A549 (cell line): ENCODE data around the gene NRAS. TPM values are rescaled to one million over a fixed set of nuclear protein-coding genes. Genes with fewer than 3 reads are reported as not detected.

Experiments
- ATAC-seq, 2 experiments: fragments of 200-7000 bp in 1 of 2; fragments of >200 bp in 1 of 2; cut with Nextera tagmentation in 1 of 2; cut with Tn5 transposase in 1 of 2; 3 replicates each; pipeline versions ENCODE4 v1.8.0 to v1.9.1; 2018 to 2020; ENCODE audit warnings: mild to moderate bottlenecking in 1 of 2, moderate library complexity in 1 of 2
- CTCF ChIA-PET: fragments of 300-600 bp; sonication (Branson Sonifier 250); formaldehyde crosslinking; extraction: SDS; loops from one replicate; lab custom pipeline; 2021; ENCODE audit warnings: antibody characterized with exemption, inconsistent platforms; lab: Yijun Ruan, JAX
- POLR2A ChIA-PET: fragments of 350-600 bp; formaldehyde crosslinking; extraction: SDS; loops from one replicate; lab custom pipeline; 2021; ENCODE audit warnings: antibody characterized with exemption, inconsistent platforms; lab: Yijun Ruan, JAX
- DNase-seq, 2 experiments: peaks; one replicate each; pipeline versions ENCODE4 v3.0.0 to v3.0.0-alpha.2; 2011 to 2016; ENCODE audit warnings: low read depth in 1 of 2, low spot score in 1 of 2
- FAIRE-seq: peaks from 2 replicates; lab custom pipeline; 2011; peaks lifted over from hg19 to GRCh38; lab: Jason Lieb, UNC
- H3K27ac ChIP-seq, 2 experiments: fragments of >200 bp; sonication (Bioruptor Twin); formaldehyde crosslinking; 3 replicates each; pipeline ENCODE4 v1.5.1; 2016 to 2017
- H3K4me1 ChIP-seq: fragments of >200 bp; sonication (Bioruptor Twin); formaldehyde crosslinking; 3 replicates; pipeline ENCODE4 v1.6.1; 2016
- H3K4me2 ChIP-seq: fragments of >200 bp; sonication (Bioruptor Twin); formaldehyde crosslinking; 3 replicates; pipeline ENCODE4 v1.6.1; 2016
- H3K4me3 ChIP-seq: fragments of >200 bp; sonication (Bioruptor Twin); formaldehyde crosslinking; 3 replicates; pipeline ENCODE4 v1.5.1; 2016
- H3K9me3 ChIP-seq: fragments of >200 bp; sonication (Bioruptor Twin); formaldehyde crosslinking; 3 replicates; pipeline ENCODE4 v1.6.1; 2016
- CEBPB ChIP-seq, 2 experiments: fragments of >200 bp in 1 of 2; sonication (Bioruptor Twin) in 1 of 2; formaldehyde crosslinking in 1 of 2; IDR thresholded peaks; 2 replicates each; pipeline ENCODE4 v1.6.1; 2012 to 2016
- EHF ChIP-seq: fragments of 250-450 bp; sonication (Bioruptor Pico); IDR thresholded peaks from 2 replicates; pipeline ENCODE4 v1.5.0; 2020; ENCODE audit warnings: mild to moderate bottlenecking
- EHMT2 ChIP-seq: fragments of 200-600 bp; sonication (generic); IDR thresholded peaks from 2 replicates; pipeline ENCODE4 v1.6.1; 2016; ENCODE audit warnings: antibody characterized with exemption, low read depth, mild to moderate bottlenecking, moderate library complexity
- EP300 ChIP-seq, 2 experiments: fragments of >200 bp; sonication (Bioruptor Twin); formaldehyde crosslinking; IDR thresholded peaks; 2 replicates in 1 of 2; 3 replicates in 1 of 2; pipeline ENCODE4 v1.6.1; 2016 to 2017
- FOSB ChIP-seq: fragments of 250-450 bp; sonication (Bioruptor Pico); IDR thresholded peaks from 2 replicates; pipeline ENCODE4 v1.5.0; 2020; ENCODE audit warnings: mild to moderate bottlenecking, moderate library complexity
- GATA3 ChIP-seq: IDR thresholded peaks from 2 replicates; pipeline ENCODE4 v1.6.1; 2012; ENCODE audit warnings: borderline replicate concordance
- HDAC2 ChIP-seq: fragments of 200-600 bp; sonication (generic); IDR thresholded peaks from 2 replicates; pipeline ENCODE4 v1.6.1; 2016
- HOXA7 ChIP-seq: fragments of 250-450 bp; sonication (Bioruptor Pico); IDR thresholded peaks from 2 replicates; pipeline ENCODE4 v1.5.0; 2020; ENCODE audit warnings: mild to moderate bottlenecking, moderate library complexity
- HOXB13 ChIP-seq: fragments of 250-450 bp; sonication (Bioruptor Pico); IDR thresholded peaks from 2 replicates; pipeline ENCODE4 v1.5.0; 2020; ENCODE audit warnings: low read depth, mild to moderate bottlenecking, moderate library complexity
- MAFK ChIP-seq: fragments of 450-650 bp; IDR thresholded peaks from 2 replicates; pipeline ENCODE4 v1.6.1; 2014; ENCODE audit not compliant: partially characterized antibody
- MYC ChIP-seq: IDR thresholded peaks from 2 replicates; pipeline ENCODE4 v1.6.1; 2012; ENCODE audit warnings: mild to moderate bottlenecking, inconsistent platforms, low read length, improper control_type of control experiment, borderline replicate concordance
- NPAS2 ChIP-seq: fragments of 250-450 bp; sonication (Bioruptor Pico); IDR thresholded peaks from 2 replicates; pipeline ENCODE4 v1.8.0; 2022; ENCODE audit warnings: mild to moderate bottlenecking, moderate library complexity, borderline replicate concordance
- NR3C1 ChIP-seq: fragments of >200 bp; sonication (Bioruptor Twin); formaldehyde crosslinking; IDR thresholded peaks from 3 replicates; pipeline ENCODE4 v1.6.1; 2017
- POLR2A ChIP-seq: IDR thresholded peaks from 2 replicates; pipeline ENCODE4 v1.6.1; 2012; ENCODE audit warnings: mild to moderate bottlenecking, low read length
- RFX5 ChIP-seq: fragments of 450-650 bp; IDR thresholded peaks from 2 replicates; pipeline ENCODE4 v1.7.1; 2014; ENCODE audit warnings: antibody characterized with exemption, mild to moderate bottlenecking, moderate library complexity
- RNF2 ChIP-seq: fragments of 200-600 bp; sonication (generic); IDR thresholded peaks from 2 replicates; pipeline ENCODE4 v1.6.1; 2016; ENCODE audit warnings: low read depth, mild to moderate bottlenecking, antibody characterized with exemption, moderate library complexity, borderline replicate concordance
- TP53 ChIP-seq: fragments of 250-450 bp; sonication (Bioruptor Pico); IDR thresholded peaks from 2 replicates; pipeline ENCODE4 v1.5.0; 2021; ENCODE audit warnings: mild to moderate bottlenecking, moderate library complexity
- ZNF302 ChIP-seq: fragments of 250-450 bp; sonication (Bioruptor Pico); IDR thresholded peaks from 2 replicates; pipeline ENCODE4 v1.9.0; 2021; ENCODE audit warnings: inconsistent platforms, mild to moderate bottlenecking, moderate library complexity
- WGBS: methylation state at CpG from one replicate; pipeline ENCODE4 v1.1.6; 2017; ENCODE audit errors: missing lambda C conversion rate; 5-methylcytosine and 5-hydroxymethylcytosine counted together
- polyA plus RNA-seq, 4 experiments: library from polyadenylated mRNA; depleted of rRNA in 3 of 4; stranded (reverse); fragments of >200 nt; fragmentation: RNase III in 1 of 4; extraction: RNeasy Plus Mini Kit Qiagen cat#74134 plus additional on column Dnase treatment in 1 of 4; gene quantifications; 2 replicates in 3 of 4; 3 replicates in 1 of 4; pipeline ENCODE4 v1.2.3, GENCODE V29; 2011 to 2017
- TF ChIP-seq, protein P1 (sequence below): fragments of 150-350 bp; IDR thresholded peaks from 2 replicates; pipeline ENCODE4 v1.6.1; 2014; ENCODE audit warnings: low read depth, mild to moderate bottlenecking, low read length
- TF ChIP-seq, protein P2 (sequence below): fragments of 250-450 bp; sonication (Bioruptor Pico); IDR thresholded peaks from 2 replicates; pipeline ENCODE4 v1.5.0; 2020; ENCODE audit warnings: low read depth, mild to moderate bottlenecking, moderate library complexity
- TF ChIP-seq, protein P3 (sequence below): fragments of 250-450 bp; sonication (Bioruptor Pico); IDR thresholded peaks from 2 replicates; pipeline ENCODE4 v1.5.0; 2021; ENCODE audit warnings: mild to moderate bottlenecking, moderate library complexity, borderline replicate concordance
- TF ChIP-seq, protein P4 (sequence below): fragments of >200 bp; sonication (Bioruptor Twin); formaldehyde crosslinking; IDR thresholded peaks from 3 replicates; pipeline ENCODE4 v1.6.1; 2016

NRAS gene
- polyA plus RNA-seq, 2 of the 4 experiments (the other 2 are of a cell fraction): 28.7 to 52.2 TPM

DNA sequence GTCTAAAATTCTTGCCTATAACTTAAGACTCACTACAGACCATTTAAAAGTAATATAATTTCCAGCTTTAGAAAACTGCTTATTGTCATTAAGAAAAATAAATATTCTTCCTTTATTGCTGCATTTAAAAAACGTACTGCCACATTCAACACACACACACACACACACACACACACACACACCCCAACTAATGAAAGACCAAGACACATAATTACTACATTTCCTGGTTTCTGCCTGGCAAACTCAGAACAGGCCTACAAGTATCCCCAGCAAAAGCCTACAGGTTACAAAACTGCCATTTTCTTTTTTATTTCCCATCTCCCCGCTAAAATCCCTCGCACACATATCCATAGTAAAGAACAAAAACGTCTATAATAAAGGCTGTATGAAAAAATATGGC lies 48.2 kb downstream of the NRAS start:
- no peaks in the 10 kb centered on the region for H3K4me1 ChIP-seq
- no peaks in the 10 kb centered on the region for H3K9me3 ChIP-seq
- DNase-seq (no peak), FAIRE-seq (no peak), ATAC-seq (no peak)
- ChIA-PET CTCF (interaction anchor here (0.8 to 1.7 kb wide), 2 partner anchors 9 to 161 kb away, joined by 3 to 5 read pairs; no protein-coding TSS in a partner anchor), POLR2A (no interaction called here)
- H3K27ac ChIP-seq: no peak overlapping the region
- H3K4me2 ChIP-seq: no peak overlapping the region
- no peak overlapping the region for H3K4me3 ChIP-seq
- TF ChIP-seq CEBPB (IDR thresholded peaks at IDR 0.05) (no peak), RNF2 (no peak), NR3C1 (no peak), GATA3 (no peak), HDAC2 (no peak), EHF (CRISPR knock-in tag) (no peak), MAFK (no peak), POLR2A (no peak), RFX5 (no peak), ZNF302 (CRISPR knock-in tag) (no peak)
- TF ChIP-seq, protein P1, sequence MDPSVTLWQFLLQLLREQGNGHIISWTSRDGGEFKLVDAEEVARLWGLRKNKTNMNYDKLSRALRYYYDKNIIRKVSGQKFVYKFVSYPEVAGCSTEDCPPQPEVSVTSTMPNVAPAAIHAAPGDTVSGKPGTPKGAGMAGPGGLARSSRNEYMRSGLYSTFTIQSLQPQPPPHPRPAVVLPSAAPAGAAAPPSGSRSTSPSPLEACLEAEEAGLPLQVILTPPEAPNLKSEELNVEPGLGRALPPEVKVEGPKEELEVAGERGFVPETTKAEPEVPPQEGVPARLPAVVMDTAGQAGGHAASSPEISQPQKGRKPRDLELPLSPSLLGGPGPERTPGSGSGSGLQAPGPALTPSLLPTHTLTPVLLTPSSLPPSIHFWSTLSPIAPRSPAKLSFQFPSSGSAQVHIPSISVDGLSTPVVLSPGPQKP: no peak
- TF ChIP-seq, protein P2, sequence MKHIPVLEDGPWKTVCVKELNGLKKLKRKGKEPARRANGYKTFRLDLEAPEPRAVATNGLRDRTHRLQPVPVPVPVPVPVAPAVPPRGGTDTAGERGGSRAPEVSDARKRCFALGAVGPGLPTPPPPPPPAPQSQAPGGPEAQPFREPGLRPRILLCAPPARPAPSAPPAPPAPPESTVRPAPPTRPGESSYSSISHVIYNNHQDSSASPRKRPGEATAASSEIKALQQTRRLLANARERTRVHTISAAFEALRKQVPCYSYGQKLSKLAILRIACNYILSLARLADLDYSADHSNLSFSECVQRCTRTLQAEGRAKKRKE (CRISPR knock-in tag): no peak
- TF ChIP-seq, protein P3, sequence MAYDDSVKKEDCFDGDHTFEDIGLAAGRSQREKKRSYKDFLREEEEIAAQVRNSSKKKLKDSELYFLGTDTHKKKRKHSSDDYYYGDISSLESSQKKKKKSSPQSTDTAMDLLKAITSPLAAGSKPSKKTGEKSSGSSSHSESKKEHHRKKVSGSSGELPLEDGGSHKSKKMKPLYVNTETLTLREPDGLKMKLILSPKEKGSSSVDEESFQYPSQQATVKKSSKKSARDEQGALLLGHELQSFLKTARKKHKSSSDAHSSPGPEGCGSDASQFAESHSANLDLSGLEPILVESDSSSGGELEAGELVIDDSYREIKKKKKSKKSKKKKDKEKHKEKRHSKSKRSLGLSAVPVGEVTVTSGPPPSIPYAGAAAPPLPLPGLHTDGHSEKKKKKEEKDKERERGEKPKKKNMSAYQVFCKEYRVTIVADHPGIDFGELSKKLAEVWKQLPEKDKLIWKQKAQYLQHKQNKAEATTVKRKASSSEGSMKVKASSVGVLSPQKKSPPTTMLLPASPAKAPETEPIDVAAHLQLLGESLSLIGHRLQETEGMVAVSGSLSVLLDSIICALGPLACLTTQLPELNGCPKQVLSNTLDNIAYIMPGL: no peak
- TF ChIP-seq, protein P4, sequence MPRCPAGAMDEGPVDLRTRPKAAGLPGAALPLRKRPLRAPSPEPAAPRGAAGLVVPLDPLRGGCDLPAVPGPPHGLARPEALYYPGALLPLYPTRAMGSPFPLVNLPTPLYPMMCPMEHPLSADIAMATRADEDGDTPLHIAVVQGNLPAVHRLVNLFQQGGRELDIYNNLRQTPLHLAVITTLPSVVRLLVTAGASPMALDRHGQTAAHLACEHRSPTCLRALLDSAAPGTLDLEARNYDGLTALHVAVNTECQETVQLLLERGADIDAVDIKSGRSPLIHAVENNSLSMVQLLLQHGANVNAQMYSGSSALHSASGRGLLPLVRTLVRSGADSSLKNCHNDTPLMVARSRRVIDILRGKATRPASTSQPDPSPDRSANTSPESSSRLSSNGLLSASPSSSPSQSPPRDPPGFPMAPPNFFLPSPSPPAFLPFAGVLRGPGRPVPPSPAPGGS: no peak
- WGBS: 52% methylated on average over 4 of the region's 4 CpGs

DNA sequence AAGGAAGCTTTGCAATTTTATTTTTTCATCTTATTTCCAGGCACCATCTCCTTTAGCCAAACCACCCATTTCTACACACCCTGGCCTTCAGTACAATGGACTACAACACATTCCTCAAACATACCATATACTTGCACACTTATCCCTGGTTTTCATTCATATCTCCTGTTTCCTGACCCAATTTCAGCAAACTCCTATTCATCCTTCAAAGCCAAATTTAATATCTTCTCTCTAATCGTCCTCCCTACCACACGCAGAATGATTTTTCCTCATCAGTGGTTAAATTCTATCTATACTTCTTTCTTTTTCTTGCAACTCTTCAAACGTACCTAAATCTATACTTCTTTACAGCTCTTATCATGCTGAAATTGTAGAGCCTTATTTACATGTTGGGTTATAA lies 49.6 kb downstream of the NRAS start:
- Histone ChIP-seq H3K4me2 (no peak overlapping the region), H3K27ac (no peak overlapping the region), H3K4me1 (no peaks in the 10 kb centered on the region), H3K4me3 (no peak overlapping the region), H3K9me3 (no peaks in the 10 kb centered on the region)
- WGBS: 40% methylated on average over 3 of the region's 3 CpGs
- TF ChIP-seq EHMT2 (no peak), NPAS2 (CRISPR knock-in tag) (no peak), RNF2 (no peak), HOXA7 (CRISPR knock-in tag) (no peak), TP53 (no peak), EP300 (IDR thresholded peaks at IDR 0.05) (no peak), HOXB13 (CRISPR knock-in tag) (no peak), MYC (no peak), POLR2A (no peak), FOSB (no peak)
- TF ChIP-seq, protein P2 (CRISPR knock-in tag): no peak
- TF ChIP-seq, protein P1: no peak
- no peak for DNase-seq
- ChIA-PET CTCF (no interaction called here), POLR2A (no interaction called here)
- no peak for ATAC-seq
- no peak for FAIRE-seq
